ENCODE measurements around the gene KRT14.
"Not testable (repeated sequence)": the region's sequence is repeated elsewhere in the genome, so short reads cannot be mapped to it uniquely, and the experiment has no call there.

Gene KRT14

DNA sequence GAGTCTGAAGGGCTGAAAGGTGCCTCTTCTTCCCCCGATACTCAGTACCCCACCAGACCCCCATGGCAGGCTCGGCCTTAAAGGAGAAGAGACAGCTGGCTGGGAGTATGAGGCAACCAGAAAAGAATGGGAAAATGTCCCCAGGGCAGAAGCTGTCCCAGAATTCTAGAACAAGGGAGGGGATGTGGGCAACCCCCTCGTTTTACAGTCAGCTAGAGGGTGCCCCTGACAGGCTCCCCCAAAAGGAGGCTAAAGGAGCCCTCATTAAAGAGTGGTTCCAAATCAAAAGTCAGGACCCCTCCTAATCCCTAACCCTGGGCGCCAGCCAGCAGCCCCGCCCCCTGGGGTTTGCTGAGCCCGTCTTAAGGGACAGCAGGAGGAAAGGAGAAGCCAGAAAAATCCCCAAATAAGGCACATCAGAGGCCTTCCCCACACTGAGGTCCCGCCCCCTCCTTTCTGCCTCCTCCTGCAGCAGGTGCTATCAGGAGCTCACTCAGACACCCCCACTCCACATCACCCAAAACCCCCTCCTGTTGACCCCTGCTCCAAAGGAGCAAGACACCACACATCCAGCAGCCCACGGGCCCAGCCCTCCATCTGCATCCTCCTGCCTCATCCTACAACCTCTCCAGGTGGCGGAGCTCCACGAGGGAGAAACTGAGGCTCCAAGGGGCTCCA is 36.6 kb upstream of the KRT14 start:
- in situ Hi-C loops (cut with HindIII; ENCODE audit: low sequenced_read_pairs): not testable (repeated sequence)

- in situ Hi-C loops (cut with HindIII; ENCODE audit: low sequenced_read_pairs): not testable (repeated sequence)
These were observed 35.9 kb upstream of the KRT14 start for GRCh38 chr17:41622340-41623183.

DNA sequence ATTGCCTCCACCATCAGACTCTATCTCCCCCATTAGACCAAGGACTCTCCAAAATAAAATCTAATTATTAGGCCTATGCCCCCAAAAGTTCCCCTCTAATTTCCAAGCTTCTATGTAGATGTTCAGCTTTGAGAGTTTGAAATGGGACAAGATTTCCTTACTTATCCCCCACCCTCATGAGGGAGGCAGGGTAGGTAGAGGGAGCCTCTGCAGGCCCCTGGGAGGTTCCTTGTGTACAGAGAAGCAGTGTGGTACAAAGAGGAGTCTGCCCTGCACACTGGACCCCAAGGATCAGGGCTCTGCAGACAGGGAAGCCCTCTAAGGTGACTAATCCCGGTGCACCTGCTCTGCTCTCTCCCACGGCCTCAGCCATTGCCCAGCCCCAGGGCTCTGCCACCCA is 35.2 kb upstream of the KRT14 start:
- in situ Hi-C loops (cut with HindIII; ENCODE audit: low sequenced_read_pairs): no loop called here

GRCh38 chr17:41621435-41621817 is 34.7 kb upstream of the KRT14 start:
- in situ Hi-C loops (cut with HindIII; ENCODE audit: low sequenced_read_pairs): not testable (repeated sequence)

DNA sequence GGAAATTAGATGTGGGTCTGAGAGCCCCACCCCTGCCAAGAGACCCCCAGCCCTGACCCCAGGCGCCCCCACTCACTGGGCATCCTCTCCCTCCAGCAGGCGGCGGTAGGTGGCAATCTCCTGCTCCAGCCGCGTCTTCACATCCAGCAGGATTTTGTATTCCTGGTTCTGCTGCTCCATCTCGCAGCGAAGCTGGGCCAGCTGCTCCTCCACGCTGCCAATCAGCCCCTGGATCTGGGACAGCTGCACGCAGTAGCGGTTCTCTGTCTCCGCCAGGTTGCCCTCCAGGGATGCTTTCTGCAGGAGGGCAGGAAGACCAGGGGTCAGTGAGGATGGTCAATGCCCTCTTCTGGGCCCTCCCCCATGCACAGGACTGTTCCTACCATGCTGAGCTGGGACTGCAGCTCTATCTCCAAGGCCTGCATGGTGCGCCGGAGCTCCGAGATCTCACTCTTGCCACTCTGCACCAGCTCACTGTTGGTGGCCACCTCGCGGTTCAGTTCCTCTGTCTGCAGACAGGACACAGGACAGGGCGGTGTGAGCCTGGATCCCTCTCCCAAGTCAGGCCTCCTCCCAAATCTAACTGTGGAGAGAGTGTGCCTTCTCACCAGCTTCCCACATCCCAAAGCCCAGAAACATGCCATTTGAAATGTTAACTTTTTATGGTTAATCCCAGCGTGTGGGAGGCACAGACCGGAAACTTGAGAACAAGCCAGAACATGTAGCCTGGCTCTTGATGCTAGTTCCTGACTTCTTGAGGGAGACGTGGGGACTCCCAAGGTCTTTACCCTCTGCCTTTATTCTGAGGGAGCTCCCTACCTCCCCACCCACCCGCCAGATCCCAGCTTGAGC is 34.1 kb upstream of the KRT14 start:
- in situ Hi-C loops (cut with HindIII; ENCODE audit: low sequenced_read_pairs): no loop called here

DNA sequence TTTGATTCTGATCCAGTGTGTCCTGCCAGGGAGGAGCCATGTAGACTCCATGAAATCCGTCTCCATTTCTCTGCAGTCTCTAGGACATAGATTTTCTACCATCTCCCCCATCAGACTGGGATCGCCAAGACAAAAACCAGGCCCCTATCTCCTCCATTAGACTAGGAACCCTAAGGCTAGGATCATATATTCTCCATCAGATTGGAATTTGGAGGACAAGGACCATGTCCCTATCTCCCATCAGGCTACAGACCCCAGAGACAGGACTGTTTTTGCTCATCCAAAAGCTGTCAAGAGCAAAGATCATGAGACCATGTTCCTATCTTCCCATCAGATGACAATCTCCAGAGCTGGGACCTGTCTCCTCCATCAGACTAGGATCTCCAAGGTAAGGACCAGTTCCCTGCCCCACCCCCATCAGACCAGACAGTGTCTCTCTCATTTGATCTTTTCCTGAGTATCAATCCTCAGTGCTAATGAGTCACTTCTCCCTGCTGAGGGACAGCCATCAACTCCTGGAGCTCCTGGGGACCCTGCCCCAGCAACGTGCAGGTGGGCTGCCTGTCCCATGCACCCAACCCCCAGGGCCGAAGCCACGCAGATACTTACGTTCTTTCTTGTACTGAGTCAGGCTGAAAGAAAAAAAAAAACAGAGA is 33.4 kb upstream of the KRT14 start:
- in situ Hi-C loops (cut with HindIII; ENCODE audit: low sequenced_read_pairs): not testable (repeated sequence)

- in situ Hi-C loops (cut with HindIII; ENCODE audit: low sequenced_read_pairs): no loop called here
These were observed 32.6 kb upstream of the KRT14 start for GRCh38 chr17:41619036-41619926.

DNA sequence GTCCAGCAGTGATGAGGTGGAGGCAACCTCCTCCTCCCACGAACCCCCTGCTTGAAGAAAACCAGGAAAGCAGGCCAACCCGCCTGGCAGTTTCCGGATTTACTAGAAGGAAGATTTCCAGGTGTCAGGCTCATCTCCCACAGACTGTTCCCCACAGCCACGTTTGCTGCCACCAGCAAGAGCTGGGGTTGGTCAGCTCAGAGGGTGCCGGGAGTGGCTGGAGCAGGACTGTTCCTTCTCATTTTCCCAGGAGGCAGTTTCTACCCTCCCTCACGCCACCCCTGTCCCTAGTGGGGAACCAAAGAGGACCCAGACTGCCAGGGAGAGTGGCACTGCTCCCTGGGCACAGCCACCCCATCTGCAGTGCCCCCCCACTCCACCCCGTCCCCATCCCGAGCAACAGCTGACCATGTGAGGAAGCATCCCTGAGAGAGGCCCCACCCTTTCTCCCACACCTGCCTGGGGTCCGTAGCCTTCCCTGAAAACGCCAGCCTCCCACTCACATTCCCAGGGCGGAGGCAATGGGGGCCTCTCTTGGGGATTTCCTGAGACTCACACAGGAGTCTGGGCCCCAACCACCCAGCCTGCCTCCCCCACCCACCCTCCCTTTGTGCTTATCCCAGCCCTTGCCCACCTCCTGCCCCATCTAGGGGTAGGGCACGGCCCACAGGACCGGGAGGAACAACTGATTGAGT is 31.8 kb upstream of the KRT14 start:
- in situ Hi-C loops (cut with HindIII; ENCODE audit: low sequenced_read_pairs): no loop called here

DNA sequence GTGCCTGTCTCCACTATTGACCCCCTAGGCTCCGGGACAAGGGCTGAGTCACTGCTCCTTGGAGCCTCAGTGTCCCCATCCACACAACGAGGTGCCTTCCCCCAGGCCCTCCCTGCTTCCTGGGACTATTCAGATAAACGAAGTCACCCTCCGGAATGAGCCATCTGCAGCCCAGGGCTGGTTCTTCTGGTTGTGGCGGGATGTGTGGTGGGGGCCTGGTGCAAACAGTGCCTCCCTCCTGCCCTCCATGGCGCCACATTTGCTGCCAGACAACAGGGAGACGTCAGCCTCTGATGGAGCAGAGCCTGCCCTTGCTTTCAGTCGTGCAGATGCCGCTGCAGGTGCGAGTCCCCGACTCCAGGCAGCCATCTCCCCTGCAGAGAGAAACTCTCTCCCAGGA is 31.0 kb upstream of the KRT14 start:
- in situ Hi-C loops (cut with HindIII; ENCODE audit: low sequenced_read_pairs): no loop called here

GRCh38 chr17:41617136-41617535 is 30.4 kb upstream of the KRT14 start:
- in situ Hi-C loops (cut with HindIII; ENCODE audit: low sequenced_read_pairs): no loop called here

DNA sequence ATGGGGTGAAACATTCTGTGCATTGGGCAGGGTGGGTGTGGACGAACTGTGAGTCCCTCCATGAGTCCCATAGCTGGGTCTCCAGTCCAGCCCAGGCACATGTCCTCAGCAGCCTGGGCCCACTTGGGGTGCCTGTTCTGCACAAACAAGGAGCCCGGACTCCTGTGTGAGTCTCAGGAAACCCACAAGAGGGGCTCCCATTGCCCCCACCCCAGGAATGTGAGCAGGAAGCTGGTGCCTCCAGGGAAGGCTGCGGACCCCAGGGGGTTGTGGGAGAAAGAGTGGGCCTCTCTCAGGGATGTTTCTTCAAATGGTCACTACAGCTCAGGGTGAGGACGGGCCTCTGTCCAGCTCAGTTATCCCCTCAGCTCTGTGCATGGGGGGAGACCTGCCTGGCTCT is 29.8 kb upstream of the KRT14 start:
- in situ Hi-C loops (cut with HindIII; ENCODE audit: low sequenced_read_pairs): not testable (repeated sequence)

DNA sequence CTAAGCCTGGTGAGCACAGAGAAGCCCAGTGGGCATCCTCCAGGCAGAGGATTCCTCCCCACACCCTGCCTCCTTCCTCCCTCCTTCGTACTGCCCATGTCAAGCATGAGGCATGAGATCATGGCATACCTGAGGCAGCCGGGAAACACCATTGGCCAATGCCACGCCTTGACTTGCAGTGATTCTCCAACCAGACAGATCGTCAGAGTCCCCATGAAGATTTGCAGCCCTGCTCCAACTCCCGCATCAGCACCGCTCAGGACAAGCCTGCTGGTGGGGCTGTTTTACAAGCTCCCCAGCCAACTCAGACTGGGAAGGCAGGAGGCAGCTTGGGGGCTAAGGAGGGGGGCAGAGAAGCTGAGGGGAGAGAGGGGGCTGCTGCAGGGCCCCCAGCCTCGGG is 28.8 kb upstream of the KRT14 start:
- in situ Hi-C loops (cut with HindIII; ENCODE audit: low sequenced_read_pairs): no loop called here

DNA sequence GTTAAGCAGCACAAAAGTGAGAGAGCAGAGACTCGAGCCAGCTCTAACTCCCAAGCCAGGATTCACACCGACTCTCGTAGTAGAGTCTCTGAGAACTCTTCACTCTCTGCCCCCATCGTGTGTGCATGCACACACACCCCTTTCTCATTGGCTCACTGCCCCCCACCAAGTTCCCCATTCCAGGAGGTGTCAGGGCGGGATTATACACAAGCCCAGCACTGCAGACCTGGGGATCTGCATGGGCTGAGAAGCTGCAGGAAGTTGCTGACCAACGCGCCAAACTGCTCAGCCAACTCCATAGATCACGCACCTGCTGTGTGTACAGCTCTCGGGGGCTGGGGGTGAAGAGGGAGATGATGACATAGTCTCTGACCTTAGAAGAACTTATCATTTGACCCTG is 28.1 kb upstream of the KRT14 start:
- in situ Hi-C loops (cut with HindIII; ENCODE audit: low sequenced_read_pairs): not testable (repeated sequence)

GRCh38 chr17:41614098-41614497 is 27.4 kb upstream of the KRT14 start:
- in situ Hi-C loops (cut with HindIII; ENCODE audit: low sequenced_read_pairs): no loop called here

- in situ Hi-C loops (cut with HindIII; ENCODE audit: low sequenced_read_pairs): no loop called here
These were observed 26.8 kb upstream of the KRT14 start for GRCh38 chr17:41613277-41614082.

GRCh38 chr17:41612376-41613160 is 25.9 kb upstream of the KRT14 start, which contains the start of gene KRT16:
Gene KRT16 (minus strand): TSS chr17:41612767. CDS start chr17:41612688, 79 bp downstream.
- in situ Hi-C loops (cut with HindIII; ENCODE audit: low sequenced_read_pairs): not testable (repeated sequence)

DNA sequence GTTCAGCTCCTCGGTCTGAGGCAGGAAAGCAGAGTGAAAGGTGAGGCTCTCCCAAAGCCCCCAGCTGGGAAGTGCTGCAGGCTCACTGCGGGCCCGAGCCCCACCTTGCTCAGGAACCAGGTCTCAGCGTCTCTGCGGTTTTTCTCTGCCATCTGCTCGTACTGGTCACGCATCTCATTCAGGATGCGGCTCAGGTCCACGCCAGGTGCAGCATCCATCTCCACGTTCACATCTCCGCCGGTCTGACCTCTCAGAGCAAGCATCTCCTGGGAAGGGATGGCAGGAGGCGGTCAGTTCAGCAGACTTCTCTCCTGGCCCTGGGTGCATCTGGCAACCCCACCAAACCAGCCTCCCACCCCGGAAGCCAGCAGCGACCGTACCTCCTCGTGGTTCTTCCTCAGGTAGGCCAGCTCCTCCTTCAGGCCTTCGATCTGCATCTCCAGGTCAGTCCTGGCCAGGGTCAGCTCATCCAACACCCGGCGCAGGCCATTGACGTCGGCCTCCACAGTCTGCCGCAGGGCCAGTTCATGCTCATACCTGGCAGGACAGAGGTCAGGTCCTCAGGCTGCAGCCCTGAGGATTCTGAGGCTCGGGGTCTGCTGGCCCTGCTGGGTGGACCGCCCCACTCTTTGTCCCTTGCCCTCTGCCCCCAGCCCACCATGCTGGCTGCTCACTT is 24.4 kb upstream of the KRT14 start:
- in situ Hi-C loops (cut with HindIII; ENCODE audit: low sequenced_read_pairs): no loop called here
